GM20431 (cell line): ENCODE results near the gene LAMTOR4.

Experiments
- in situ Hi-C: fragments of 300-500 bp; cut with MseI, MboI; formaldehyde crosslinking; loops from one replicate; pipeline ENCODE4 v1.15.0; 2020; ENCODE audit warnings: low sequenced_read_pairs; ENCODE audit not compliant: unreplicated experiment

The LAMTOR4 gene

DNA sequence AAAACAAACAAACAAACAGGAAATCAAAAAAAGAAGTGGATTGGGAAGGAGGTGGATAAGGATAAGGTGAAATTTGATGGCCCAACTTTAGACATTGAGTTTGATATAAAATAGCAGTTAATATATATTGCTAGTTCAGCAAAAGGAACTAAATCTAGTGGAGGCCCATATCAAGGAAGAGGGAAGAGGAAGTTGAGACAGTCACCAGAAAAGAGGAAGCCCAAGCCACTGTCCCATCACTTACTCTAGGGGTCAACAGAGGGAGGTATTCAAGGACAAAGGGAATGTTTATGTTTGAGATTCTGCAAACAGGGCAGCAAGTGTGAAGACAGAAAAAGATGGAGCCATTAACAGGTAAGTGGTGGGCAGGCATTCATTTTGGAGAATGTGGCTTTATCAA lies 3.7 kb downstream of the LAMTOR4 start:
- in situ Hi-C loops, result no loop called here

DNA sequence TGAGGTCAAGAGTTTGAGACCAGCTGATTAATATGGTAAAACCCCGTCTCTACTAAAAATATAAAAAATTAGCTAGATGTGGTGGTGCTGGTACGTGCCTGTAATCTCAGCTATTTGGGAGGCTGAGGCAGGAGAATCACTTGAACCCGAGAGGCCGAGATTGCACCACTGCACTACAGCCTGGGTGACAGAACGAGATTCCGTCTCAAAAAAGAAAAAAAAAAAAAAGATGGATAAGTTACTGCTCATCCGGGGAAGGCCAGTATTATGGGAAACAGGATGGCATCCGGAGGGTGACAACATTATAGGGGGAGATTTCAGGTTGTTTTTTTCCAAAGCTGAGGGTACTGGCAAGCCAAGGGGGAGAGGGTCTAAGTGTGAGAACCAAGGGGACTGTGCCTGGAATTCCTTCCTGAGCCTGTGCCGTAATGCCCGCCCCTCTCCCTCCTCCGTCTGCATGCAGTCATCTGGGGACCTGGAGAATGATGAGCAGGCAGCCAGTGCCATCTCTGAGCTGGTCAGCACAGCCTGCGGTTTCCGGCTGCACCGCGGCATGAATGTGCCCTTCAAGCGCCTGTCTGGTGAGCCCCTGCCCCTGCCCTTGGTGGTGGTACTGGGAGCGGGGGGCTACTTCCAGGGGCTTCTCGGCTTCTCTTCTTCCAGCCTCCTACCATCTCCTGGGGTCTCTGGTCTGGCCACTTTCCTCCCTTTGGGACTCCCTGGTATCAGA lies 4.4 kb downstream of the LAMTOR4 start:
- in situ Hi-C loops, result no loop called here

DNA sequence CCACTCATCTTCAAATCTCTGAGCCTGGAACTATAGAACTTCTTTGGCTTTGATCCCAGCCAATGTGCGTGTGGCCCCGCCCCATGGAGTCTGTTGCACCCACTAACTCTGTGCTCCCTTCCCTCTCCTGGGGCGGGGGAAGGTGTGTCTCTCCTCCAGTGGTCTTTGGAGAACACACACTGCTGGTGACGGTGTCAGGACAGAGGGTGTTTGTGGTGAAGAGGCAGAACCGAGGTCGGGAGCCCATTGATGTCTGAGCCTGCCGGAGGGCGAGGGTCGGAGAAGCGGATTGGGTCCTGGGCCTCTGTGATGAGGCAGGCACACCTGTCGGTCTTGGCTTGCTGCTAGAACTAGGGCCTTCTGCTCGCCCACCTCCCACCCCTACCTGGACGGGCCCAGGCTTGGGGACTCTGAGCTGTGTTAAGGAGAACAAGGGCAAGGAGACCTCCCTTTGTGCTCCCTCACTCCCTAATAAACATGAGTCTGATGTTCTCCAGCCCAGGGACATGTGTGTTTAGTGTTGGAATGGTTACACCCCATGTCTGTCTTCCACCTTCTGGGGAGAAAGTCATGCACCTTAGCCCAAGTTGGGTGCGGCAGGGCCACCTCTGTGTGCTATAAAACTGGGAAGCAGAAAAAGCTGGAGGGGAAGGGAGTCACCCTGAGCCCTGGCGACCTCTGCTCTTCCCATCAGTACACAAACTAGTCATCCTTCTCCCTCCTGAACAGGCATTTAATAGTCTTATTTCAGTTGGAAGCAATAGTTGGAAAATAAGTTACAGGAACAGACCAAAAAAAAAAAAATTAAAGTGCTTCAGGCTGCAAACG lies 5.2 kb downstream of the LAMTOR4 start:
- in situ Hi-C loops, result no loop called here

DNA sequence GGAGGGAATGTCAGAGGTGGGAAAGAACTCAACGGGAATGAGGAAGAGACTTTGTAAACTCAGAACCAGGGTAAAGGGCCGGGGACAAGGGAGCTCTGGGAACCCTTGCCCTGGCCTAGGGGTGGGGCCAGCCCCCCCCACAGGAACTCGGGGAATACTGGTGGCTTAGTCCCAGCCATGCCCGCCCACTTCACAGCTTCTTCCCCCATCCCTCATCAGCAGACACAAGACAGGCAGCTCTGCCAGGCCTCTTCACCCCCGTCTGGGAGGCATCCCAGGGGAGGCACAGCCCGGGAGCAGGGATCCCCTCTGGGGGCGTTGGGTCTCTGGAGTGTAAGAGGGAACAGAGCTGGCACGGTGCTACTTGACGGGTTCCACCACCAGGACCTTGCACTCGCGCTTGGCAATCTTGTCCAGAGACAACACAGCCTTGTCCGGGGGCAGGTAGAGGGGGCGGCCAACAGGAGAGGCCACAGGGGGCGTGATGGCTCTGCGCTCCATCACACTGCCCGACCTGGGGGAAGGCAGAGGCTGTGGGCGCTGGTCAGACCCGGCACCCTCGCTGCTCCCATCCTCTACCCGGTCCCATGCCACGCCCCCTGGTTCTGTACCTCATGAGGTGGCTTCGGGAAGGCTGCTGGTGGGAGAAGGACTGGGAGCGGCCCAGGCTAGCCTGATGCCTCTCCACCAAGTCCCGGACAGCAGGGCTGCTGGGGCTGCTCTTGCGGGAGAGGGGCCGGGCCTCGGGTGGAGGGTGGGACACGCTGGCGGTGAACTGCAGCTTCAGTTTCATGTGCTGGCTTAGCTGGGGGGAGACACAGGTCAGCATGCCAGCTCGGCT lies 6.2 kb downstream of the LAMTOR4 start:
- in situ Hi-C loops, result no loop called here

DNA sequence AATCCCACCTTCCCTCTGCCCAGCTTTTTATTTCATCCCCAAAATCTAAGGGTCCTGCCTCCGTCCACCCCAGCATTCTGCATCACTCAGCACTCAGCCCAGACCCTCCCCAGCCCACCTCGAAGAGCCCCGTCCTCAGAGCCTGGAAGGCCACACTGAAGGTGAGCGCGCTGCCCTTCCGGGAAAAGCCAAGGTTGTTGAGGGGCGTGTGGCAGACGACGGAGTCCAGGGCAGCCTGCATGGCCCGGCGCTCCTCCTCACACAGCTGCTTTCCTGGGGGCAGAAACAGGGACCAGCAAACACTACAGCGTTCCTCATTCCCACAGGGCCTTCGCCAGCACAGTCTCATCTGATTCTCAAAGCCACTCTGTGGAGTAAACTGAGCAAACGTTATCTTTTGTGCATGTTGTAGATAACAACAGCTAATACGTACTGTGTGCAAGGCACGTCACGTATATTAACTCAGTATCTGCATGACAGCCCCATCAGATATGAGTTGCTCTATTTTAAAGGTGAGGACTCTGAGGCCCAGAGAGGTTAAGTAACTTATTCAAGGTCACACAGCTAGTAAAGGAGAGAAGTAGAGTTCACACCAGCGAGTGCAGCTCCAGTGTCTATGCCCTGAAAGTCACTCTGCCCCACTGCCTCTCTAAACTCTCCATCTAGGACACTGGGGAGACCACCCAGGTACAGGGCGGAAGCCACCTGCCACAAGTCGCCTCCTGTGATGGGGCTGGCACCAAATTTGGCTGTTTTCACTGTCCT lies 7.0 kb downstream of the LAMTOR4 start:
- in situ Hi-C loops, result no loop called here

DNA sequence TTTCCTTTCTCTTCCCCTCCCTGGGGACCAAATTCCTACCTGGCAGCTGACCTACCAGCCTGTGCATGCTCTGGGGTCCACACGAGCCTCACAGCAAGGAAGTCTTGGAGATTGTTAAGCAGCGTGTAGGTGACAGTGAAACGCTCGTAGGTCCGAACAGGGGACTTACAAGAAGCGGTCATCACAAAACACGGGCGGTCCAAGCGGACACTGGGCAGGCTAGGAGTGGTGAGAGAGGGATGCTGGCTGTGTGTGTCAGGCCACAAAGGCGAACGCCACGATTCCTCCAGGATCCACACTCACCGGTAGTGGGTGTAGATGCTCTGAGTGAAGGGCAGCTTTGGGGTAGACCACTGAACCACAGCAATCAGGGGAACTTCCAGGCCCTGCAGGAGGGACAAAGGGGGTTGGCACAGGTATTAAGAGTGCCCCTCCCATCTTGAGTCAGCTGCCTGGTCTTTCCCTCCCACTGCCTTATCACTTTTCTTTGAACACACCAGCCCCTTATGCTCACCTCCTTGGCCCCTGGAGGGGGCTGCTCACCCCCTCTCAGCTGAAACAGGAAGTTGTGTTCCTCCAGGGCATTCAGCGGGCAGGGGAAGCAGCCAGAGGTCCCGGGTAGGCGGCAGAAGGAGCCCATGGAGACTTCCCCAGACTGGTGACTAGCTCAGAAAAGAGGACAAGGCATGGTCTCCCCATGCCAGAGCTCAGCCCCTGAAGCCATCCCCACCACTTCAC lies 7.8 kb downstream of the LAMTOR4 start:
- in situ Hi-C loops, result no loop called here

DNA sequence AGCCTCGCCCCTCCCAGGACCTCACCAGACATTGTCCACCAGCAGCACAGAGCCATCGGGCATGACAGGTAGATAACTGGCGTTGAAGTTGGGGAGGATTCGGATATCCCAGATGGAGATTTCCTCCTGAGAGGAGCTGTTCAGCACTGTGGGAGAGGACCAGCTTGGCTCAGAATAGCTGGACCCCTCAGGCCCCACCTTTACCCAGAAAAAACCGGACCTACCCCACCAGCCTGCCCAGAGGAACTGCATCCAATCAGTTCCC lies 8.3 kb downstream of the LAMTOR4 start:
- in situ Hi-C loops, result no loop called here

DNA sequence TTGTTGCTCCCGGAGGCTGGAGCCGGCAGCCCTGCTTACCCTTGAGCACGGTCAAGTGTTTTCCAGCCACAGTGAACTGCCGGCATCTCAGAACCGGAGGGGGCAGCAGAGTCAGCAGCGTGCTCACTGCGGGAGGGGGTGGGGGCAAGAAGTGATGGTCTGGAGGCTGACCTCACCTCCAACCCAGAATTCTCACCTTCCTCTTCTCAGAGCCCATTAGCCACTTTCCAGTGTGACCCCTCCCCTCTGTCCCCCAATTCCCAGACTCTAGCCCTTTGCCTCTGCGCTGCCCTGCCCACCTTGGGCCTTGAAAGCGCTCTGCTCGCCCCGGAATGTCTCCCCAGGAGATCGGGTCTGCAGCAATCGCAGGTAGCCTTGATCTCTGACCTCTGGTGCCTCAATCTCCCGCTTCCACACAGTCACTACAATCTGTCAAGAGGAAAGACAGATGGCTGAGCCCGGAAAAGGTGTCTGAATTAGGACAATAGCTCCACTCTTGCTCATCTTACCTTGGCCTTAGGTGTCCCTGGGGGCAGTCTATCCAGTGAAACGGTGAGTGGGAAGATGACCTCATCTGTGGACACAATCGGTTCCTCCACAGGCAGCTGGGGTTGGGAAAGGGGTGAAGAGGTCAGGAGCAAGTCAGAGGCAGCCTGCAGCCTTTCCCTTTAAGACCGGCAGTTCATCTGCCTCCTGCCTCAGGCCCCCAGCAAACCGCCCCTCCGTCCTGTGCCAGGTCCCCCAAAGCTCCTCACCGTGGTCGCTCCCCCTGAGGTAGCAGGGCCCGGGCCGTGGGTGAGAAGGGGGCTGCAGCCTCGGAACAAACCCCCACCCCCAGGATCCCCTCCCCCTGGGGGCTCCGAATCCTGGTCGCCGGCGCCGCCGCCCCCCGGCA lies 8.9 kb downstream of the LAMTOR4 start:
- in situ Hi-C loops, result no loop called here

DNA sequence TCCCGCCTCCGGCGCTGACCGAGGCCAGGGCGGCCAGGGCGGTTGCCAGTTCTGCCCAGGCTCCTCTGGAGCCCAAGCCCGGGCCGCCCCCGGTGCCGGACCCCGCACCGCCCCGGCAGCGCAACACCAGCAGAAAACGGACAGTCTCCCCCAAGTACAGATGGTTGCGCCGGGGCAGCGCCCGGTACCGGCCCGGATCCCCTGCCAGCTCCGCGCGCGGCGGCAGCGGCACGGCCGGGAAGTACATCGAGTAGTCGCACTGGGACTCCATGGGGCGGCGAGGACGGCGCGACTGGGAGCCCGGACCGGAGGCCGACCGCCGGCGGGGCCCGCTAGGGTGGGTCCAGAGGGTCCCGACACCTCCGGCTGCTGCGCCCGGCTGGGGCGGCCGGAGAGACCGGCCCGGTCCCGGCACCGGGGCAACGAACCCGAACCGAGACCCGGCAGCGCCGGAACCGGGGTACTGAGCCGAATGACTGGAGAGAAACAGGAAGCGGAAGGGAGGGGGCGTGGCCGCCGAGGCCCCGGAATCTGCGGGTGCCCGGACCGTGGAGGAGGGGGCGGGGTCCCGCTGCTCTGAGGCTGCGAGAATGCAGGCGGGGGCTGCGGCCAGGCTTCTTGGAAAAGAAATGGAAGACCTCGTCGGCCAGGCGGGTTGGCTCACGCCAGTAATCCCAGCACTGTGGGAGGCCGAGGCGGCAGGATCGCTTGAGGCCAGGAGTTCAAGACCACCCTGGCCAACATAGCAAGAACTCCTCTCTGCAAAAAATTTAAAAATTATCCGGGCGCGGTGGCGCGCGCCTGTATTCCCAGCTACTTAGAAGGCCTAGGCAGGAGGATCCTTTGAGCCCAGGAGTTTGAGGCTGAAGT lies 9.7 kb downstream of the LAMTOR4 start, which contains the start of gene TRAPPC14:
Gene TRAPPC14 (minus strand): TSS at position 495 of the 870 bp plus-strand sequence. CDS start 224 bp downstream, at position 271.
- in situ Hi-C loops, result no loop called here

DNA sequence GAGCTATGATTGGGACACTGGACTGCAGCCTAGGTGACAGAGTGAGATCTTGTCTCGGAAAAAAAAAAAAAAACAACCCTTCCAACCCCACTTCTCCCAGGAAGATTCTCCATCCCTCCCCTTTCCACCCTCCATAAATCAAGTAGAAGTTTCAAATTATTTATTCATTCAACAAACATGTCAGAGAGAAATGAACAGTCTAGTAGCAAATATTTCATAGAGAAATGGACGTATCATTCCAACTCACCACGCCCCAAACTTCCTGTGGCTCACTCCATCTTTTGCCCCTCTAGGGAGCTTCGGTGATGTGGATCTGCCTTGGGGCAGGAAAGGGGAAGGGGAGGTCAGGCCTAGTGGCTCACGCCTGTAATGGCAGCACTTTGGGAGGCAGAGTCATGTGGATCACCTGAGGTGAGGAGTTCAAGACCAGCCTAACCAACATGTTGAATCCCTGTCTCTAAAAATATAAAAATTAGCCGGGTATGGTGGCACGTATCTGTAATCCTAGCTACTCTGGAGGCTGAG lies 10.4 kb downstream of the LAMTOR4 start:
- in situ Hi-C loops, result no loop called here

DNA sequence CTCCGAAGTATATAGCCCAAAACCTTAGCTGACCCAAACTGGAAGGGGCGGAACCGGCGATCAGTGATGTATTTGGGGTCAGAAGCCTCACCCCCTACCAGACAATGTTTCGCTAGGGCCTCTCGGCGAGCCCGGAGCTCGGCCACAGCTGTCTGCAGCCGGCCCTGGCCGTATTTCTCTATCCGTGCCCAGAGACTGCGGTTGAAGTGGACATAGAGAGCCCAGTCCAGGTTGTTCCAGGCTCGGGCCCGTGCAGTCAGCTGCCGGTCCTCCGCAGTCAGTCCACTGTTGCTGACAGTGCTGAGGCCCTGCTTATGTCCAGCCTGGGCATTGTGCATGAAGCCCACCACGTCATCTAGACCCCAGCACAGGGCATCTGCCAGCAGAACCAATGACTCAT lies 11.3 kb downstream of the LAMTOR4 start:
- in situ Hi-C loops, result no loop called here

DNA sequence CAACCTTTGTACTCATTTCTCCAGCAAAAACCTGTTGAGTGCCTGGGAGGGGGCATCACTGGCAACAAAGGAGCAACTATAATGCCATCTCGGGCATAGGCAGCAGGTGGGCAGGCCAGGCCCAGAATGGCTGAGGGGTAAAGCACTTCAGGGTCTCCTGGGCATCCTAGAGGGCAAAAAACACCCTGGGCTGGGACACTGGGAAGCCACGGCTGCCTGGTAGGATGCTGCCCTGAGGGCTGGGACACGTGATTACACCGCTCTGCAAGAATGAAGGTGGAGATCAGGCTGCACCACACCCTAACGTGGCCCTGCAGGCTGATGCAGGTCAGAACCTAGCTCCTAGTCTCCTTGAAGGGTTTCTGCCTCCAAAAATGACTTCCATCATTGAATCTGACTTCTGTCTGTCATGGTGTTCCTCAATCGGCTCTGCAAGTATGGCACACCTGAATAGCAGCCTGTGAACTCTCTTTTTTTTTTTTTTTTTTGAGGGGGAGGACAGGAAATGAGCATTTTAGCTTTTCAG lies 14.4 kb downstream of the LAMTOR4 start:
- in situ Hi-C loops, result no loop called here

DNA sequence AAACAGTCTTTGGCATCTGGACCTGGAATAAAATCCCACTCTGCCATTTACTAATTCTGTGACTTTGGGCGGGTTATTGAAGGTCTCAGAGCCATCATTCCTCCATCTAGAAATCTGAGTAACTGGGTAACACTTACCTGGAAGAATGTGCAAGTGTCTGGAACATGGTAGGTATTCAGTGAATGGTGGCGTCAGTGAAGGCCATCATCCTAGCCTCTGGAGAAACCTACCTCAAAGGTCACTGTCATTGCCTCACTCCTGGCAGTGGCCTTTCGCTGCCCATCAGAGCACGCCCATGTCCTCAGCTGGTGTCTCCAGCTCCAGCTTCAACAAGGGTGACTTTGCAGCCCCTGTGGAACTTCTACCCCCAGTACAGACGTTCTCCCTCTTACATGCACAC lies 15.2 kb downstream of the LAMTOR4 start:
- in situ Hi-C loops, result no loop called here

DNA sequence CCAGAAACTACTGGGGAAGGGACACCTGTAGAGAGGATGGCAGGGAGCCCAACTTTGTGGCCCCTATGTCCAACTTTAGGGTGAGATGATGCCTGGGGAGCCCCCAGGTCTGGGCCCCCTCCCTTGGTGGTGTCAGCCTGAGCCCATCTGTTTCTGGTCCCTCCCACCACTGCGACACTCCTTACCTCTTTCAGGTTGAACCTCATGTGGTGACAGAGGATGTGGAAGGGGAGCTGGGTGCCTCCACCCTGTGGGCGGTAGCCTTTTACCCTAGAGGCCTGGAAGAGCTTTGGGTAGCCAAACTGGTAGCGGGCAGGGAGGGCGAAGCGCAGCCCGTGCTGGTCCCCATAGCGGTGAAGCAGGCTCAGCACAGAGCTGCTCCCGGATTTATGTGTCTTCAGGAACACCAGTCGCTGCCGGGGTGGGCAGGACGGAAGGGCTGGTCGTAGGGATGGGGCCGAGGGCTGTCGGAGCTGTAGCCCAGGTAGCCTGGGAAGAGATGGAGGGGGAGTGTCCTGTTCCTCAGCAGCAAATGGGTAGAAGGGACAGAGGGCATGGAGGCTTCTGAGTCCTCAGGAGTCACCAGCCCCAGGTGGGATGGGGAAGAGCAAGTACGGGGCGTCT lies 17.7 kb downstream of the LAMTOR4 start:
- in situ Hi-C loops, result no loop called here

DNA sequence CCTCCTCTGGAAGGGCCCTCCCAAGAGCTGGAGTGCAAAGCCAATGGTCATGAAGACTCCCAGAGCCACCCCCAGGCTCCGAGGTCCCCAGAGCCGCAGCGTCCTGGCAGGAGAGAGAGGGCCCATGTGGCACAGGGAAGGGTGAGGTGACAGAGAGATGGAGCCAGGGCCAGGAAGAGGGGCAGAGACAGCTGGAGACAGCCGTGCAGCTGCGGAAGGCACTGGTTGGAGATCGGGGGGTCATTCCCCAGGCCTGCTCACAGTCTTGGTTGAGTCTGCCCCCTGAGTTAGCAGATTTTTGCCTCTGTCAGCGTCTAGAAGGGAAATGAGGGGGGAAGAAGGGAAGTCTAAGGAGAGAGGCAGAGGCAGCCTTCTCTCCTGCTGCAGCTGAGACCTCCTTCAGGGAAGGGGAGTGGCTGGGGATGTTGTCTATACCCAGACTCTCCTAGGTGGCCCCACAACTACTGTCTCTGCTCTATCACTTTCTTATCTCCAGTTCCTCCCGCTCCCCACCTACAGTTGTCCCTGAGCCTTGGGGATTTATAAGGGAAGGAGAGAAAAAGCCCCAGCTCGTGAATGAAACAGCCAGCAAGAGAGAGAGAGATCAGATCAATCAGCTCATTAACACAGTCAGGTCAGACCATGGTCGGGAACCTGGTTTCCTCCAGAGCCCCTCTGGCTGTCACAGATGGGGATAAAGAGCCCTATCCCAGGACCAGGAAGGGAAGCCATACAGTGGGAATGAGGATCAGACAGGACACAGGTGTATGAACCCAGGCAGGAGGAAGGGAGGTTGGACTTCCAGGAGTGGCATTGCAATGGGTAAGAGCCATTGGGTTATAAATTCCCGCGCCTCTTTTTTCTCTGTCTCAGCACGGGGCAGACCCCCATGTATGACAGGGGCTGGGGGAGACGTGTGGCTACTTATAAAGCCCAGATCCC lies 18.5 kb downstream of the LAMTOR4 start:
- in situ Hi-C loops, result no loop called here

DNA sequence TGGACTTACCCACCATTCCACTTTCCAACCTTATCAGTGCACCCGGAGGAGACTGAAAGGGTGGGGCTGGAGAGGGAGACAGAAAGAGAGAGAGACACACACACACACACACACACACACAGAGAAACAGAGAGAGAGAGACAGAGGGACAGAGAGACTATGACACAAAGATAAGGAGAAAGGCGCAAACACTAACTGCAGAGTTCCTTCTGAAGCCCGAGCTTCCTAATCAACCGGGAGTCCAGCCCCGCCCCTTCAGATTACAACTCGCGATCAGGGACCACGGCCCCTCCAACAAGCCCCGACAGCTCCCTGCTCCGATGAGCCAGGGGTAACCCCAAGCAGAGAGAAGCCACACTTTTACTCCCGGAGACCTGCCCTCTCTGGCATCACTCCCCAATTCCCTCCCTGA lies 19.2 kb downstream of the LAMTOR4 start:
- in situ Hi-C loops, result no loop called here
